GM12891 (cell line): ENCODE results near the gene NFATC2IP.

Experiments used
- POLR2A ChIP-seq: IDR thresholded peaks from 2 replicates; pipeline ENCODE4 v1.6.1; 2011; ENCODE audit warnings: low read depth, low read length, control low read depth
- POLR2AphosphoS5 ChIP-seq: IDR thresholded peaks from 2 replicates; pipeline ENCODE4 v1.6.1; 2011; ENCODE audit warnings: low read depth, low read length, control low read depth
- SPI1 ChIP-seq: IDR thresholded peaks from 2 replicates; pipeline ENCODE4 v1.6.1; 2011; ENCODE audit warnings: low read depth, low read length, control low read depth

- TF ChIP-seq POLR2A, result no peak
- TF ChIP-seq POLR2AphosphoS5, result no peak
- no peak for TF ChIP-seq SPI1
These were observed 27.2 kb downstream of the NFATC2IP start for GRCh38 chr16:28977703-28978662.
